Measurements from ENCODE around the gene MRTFA.

GRCh38 chr22:40679249-40679963, 42.9 kb upstream of the MRTFA start, which contains the start of gene MCHR1:
- TF ChIP-seq HMGXB4 (CRISPR knock-in tag; IDR thresholded peaks at IDR 0.05; ENCODE audit: borderline replicate concordance) (no peak), MYC (IDR thresholded peaks at IDR 0.05; ENCODE audit: borderline replicate concordance, low read length) (no peak), SREBF2 (IDR thresholded peaks at IDR 0.05) (no peak), RFX5 (IDR thresholded peaks at IDR 0.05) (no peak), HDAC2 (IDR thresholded peaks at IDR 0.05) (no peak), CTCF (IDR thresholded peaks at IDR 0.05) (no peak), MAFK (IDR thresholded peaks at IDR 0.05; ENCODE audit: partially characterized antibody) (no peak), RCOR1 (IDR thresholded peaks at IDR 0.05; ENCODE audit: low read depth, low read length) (no peak), EP300 (IDR thresholded peaks at IDR 0.05) (no peak)

All from A549 (cell line).